ENCODE data around the gene PLA2G4D.

Gene PLA2G4D

DNA sequence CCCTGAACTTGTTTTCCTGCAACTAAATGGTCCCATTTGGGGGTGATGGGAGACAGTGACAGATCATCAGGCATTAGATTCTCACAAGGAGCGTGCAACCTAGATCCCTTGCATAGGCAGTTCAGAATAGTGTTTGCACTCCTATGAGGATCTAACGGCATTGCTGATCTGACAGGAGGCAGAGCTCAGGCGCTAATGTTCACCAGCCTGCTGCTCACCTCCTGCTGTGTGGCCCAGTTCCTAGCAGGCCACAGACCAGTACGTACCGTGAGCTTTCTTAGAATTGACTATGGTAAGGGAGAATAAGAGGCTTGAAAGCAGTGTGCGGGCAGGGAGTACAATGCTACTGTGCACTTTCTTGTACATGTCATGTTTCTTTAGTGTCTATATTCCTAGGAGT is 56.0 kb downstream of the PLA2G4D start:
- Histone ChIP-seq H3K4me1 (ENCODE audit: control insufficient read depth, insufficient read depth, low read length) (peaks cover 12% of the 10 kb centered on the region), H3K27me3 (ENCODE audit: control insufficient read depth, insufficient read depth, low read length) (no peaks in the 10 kb centered on the region), H3K9me3 (ENCODE audit: control insufficient read depth, insufficient read depth, low read length) (no peaks in the 10 kb centered on the region), H3K4me3 (ENCODE audit: low read depth, low read length) (no peak overlapping the region), H3K9ac (ENCODE audit: low read depth, low read length) (no peak overlapping the region), H3K36me3 (ENCODE audit: control insufficient read depth, insufficient read depth, low read length) (no peaks in the 10 kb centered on the region)

DNA sequence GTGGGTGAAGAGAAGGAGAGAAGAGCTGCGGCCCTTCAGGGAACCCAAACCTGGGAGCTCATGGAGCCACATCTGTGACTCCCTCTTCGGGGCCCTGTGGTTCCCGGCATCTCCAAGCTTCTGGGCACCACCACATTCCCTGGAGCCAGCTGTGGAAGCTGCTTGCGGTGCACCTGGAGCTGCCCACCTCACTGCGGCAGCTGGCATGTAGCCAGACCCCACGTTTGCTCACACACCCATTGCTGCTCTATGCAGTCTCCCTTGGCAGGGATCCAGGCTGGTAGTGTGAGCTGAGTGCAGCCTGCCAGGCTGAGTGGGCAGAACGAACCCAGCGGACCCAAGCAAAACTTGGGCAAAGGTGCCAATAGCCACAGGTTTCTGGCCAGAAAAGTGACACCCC is 56.7 kb downstream of the PLA2G4D start:
- Histone ChIP-seq H3K9ac (ENCODE audit: low read depth, low read length) (no peak overlapping the region), H3K4me1 (ENCODE audit: control insufficient read depth, insufficient read depth, low read length) (peaks cover 12% of the 10 kb centered on the region), H3K27me3 (ENCODE audit: control insufficient read depth, insufficient read depth, low read length) (no peaks in the 10 kb centered on the region), H3K36me3 (ENCODE audit: control insufficient read depth, insufficient read depth, low read length) (no peaks in the 10 kb centered on the region), H3K4me3 (ENCODE audit: low read depth, low read length) (no peak overlapping the region), H3K9me3 (ENCODE audit: control insufficient read depth, insufficient read depth, low read length) (no peaks in the 10 kb centered on the region)

DNA sequence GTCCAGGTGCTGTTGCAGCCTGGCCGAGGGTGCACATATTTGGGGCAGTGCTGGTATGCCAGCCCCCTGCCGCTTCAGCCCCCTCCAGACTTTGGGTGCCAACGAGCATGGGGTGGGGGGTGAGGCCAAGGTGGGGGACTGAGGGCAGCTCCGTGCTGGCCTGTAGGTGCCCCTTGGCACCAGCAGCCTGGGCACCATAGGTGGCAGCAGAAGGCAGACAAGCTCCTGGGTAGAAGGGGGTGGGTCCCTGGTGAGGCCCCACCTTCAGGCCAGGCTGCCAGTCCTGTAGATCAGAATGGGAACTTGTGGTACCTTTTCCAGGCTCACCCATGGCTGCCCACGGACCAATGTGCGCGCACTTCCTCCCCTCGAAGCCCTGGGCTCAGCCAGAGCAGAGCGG is 57.4 kb downstream of the PLA2G4D start:
- Histone ChIP-seq H3K36me3 (ENCODE audit: control insufficient read depth, insufficient read depth, low read length) (no peaks in the 10 kb centered on the region), H3K4me3 (ENCODE audit: low read depth, low read length) (no peak overlapping the region), H3K27me3 (ENCODE audit: control insufficient read depth, insufficient read depth, low read length) (no peaks in the 10 kb centered on the region), H3K9me3 (ENCODE audit: control insufficient read depth, insufficient read depth, low read length) (no peaks in the 10 kb centered on the region), H3K4me1 (ENCODE audit: control insufficient read depth, insufficient read depth, low read length) (peaks cover 12% of the 10 kb centered on the region), H3K9ac (ENCODE audit: low read depth, low read length) (no peak overlapping the region)

DNA sequence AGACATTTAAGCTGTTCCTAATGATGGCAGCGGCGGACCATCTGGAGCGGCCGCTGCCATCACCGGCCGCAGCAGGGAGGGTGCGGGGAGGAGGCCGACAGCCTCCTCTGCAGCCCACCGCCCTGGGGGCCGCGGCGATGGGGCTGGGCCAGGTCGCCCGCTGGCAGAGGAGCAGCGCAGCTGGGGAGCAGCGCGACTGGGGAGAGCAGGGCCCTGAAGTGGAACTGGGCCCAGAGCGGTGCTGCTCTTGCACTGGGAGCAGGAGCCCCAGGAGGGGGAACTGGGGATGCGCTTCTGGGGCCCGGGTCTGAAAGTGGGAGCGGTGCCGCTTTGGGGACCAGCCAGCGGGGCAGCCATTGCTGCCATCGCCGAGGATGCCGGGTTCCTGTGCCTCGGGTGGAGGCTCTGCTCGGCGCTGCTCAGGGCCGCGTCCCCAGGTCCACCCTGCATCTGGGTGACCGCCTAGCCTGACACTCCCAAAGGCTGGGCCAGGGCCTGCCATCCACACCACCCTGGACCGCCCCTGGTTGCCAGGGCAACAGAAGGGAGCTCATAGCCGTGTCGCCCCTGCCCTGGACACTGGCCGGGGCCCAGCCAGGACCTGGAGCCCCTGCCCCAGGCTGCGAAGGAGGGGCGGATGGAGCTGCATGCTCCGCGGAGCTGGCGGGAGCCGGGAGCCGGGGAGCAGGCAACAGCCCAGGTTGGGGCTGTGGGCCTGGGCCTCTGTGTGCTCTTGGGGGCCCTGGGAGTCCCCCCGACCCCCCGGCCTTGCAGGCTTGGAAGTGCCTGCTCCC is 58.1 kb downstream of the PLA2G4D start:
- Histone ChIP-seq H3K4me3 (ENCODE audit: low read depth, low read length) (no peak overlapping the region), H3K27me3 (ENCODE audit: control insufficient read depth, insufficient read depth, low read length) (no peaks in the 10 kb centered on the region), H3K4me1 (ENCODE audit: control insufficient read depth, insufficient read depth, low read length) (peaks cover 9% of the 10 kb centered on the region), H3K36me3 (ENCODE audit: control insufficient read depth, insufficient read depth, low read length) (no peaks in the 10 kb centered on the region), H3K9ac (ENCODE audit: low read depth, low read length) (no peak overlapping the region), H3K9me3 (ENCODE audit: control insufficient read depth, insufficient read depth, low read length) (no peaks in the 10 kb centered on the region)

DNA sequence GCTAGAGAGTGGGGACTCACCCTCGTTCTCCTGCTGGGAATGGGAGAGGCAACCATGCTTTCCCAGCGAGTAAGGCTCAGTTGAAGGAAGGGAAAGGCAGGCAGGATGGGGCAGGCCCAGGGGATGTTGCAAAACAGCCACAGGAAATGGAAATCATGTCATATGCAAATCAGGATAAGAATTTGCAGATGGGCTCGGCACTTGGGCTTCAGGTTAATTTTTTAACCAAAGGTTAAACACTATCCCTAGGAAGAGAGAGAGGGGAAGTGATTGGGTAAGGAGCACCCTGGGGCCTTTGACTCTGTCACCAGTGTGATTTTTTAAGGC is 59.0 kb downstream of the PLA2G4D start:
- H3K4me1 ChIP-seq (ENCODE audit: control insufficient read depth, insufficient read depth, low read length): peaks cover 9% of the 10 kb centered on the region
- no peaks in the 10 kb centered on the region for H3K9me3 ChIP-seq (ENCODE audit: control insufficient read depth, insufficient read depth, low read length)
- H3K9ac ChIP-seq (ENCODE audit: low read depth, low read length): no peak overlapping the region
- no peaks in the 10 kb centered on the region for H3K36me3 ChIP-seq (ENCODE audit: control insufficient read depth, insufficient read depth, low read length)
- no peaks in the 10 kb centered on the region for H3K27me3 ChIP-seq (ENCODE audit: control insufficient read depth, insufficient read depth, low read length)
- H3K4me3 ChIP-seq (ENCODE audit: low read depth, low read length): no peak overlapping the region

DNA sequence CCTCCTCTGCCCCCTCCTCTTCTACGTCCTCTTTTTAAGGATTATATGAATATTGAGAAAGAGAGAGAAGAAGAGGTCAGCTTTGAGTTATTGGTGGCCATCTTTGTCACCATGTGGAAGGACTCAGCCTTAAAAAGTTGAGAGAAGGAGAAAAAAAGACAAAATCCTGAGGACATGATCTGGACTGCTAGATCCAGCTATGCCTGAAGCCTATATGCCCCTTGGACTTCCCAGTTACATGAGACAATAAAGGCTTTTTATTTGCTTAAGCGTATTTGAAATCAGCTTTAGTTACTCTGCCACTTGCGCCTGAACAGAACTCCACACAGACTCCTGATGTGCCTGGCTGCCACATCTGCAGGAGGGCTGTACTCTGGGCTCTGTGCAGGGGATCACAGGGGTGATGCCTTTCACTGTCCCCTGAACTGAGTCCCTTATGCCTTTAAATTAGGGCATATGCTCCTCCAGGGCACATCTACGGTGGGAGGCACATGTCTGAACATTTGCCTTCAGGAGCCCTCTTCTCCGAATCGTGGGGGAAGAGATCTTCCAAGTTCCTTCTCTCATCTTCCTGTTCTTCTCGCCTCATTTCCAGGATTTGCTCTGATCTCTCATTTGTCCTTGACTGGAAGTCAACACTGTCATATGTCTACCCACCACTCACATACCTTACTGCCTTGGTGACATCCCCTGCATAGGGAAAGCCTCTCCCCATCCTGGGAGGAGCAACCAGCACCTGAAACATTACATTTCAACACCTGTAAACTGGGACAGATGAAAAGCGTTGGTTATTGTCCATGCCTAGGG is 59.5 kb downstream of the PLA2G4D start:
- H3K27me3 ChIP-seq (ENCODE audit: control insufficient read depth, insufficient read depth, low read length): no peaks in the 10 kb centered on the region
- H3K9ac ChIP-seq (ENCODE audit: low read depth, low read length): no peak overlapping the region
- peaks cover 9% of the 10 kb centered on the region for H3K4me1 ChIP-seq (ENCODE audit: control insufficient read depth, insufficient read depth, low read length)
- no peaks in the 10 kb centered on the region for H3K36me3 ChIP-seq (ENCODE audit: control insufficient read depth, insufficient read depth, low read length)
- no peaks in the 10 kb centered on the region for H3K9me3 ChIP-seq (ENCODE audit: control insufficient read depth, insufficient read depth, low read length)
- H3K4me3 ChIP-seq (ENCODE audit: low read depth, low read length): no peak overlapping the region

DNA sequence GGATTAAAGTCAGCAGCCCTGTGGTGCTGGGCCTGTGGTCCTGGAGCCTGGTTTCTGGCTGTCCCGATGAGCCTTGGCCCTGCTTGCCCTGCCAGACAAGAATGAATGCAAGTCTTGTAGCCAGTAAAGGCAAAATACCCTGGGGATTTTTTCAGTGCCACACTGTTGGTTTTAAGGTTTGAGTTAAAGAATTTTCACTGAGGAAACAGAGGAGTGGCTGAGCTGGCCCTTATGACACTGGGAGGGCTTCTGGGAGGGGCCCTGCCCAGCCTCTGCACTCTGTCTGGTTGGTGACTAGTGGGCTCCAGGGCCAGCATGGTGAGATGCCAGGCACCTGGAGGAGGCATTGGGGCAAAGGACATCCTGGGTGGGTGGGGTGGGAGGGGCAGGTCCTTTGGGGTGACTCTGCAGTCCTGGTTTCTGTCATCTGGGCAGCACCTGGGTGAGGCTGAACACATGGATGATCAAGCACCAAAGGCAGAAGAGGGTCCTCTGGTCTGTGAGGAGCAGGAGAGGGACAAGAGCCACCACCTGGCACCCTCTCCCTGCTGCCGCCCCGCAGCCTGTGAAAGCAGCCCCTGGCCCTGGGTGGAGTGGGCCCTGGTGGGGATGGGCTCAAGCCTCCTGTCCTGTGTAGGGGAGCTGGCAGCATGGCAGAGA is 61.0 kb downstream of the PLA2G4D start:
- H3K9me3 ChIP-seq (ENCODE audit: control insufficient read depth, insufficient read depth, low read length): no peaks in the 10 kb centered on the region
- no peaks in the 10 kb centered on the region for H3K27me3 ChIP-seq (ENCODE audit: control insufficient read depth, insufficient read depth, low read length)
- no peak overlapping the region for H3K9ac ChIP-seq (ENCODE audit: low read depth, low read length)
- no peaks in the 10 kb centered on the region for H3K36me3 ChIP-seq (ENCODE audit: control insufficient read depth, insufficient read depth, low read length)
- H3K4me1 ChIP-seq (ENCODE audit: control insufficient read depth, insufficient read depth, low read length): peaks cover 9% of the 10 kb centered on the region
- H3K4me3 ChIP-seq (ENCODE audit: low read depth, low read length): no peak overlapping the region

DNA sequence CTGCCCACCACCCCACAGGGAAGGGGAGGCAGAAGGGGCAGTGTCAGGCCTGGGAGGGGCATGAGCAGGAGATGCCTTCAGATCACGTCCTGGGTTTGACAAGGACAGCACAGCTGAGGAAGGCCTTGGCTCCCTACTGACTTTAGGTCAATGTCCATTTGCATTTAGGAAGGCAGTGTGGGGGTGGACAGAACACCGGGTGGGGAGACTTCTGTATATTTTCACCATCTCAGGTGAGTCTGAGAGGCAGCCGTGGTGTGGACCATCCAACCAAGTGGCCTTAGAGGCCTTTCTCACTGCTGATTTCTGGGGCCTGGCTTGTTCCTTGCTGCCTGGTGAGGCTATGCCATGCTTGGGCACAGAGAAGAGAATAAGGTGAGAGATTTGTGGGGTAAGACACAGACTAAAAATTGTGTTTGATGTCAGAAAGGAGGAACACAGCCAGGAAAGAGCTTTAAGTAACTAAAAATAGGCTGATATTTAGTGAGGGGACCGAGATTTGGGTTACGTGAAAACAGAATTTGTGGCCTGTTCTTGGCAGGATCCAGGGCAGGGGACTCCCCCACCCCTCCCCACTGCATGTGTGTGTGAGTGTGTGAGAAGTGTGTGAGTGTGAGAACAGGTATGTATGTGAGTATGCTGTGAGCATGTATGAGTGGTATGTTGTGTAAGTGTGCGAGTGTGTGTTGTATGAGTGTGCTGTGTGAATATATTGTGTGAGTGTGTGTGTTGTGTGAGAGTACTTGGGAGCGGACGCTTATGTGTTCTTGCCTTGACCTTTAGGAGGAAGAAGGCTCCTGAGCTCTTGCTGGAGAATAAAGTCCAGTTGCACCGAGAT is 61.8 kb downstream of the PLA2G4D start:
- Histone ChIP-seq H3K36me3 (ENCODE audit: control insufficient read depth, insufficient read depth, low read length) (no peaks in the 10 kb centered on the region), H3K4me3 (ENCODE audit: low read depth, low read length) (no peak overlapping the region), H3K9me3 (ENCODE audit: control insufficient read depth, insufficient read depth, low read length) (no peaks in the 10 kb centered on the region), H3K4me1 (ENCODE audit: control insufficient read depth, insufficient read depth, low read length) (peaks cover 9% of the 10 kb centered on the region), H3K27me3 (ENCODE audit: control insufficient read depth, insufficient read depth, low read length) (no peaks in the 10 kb centered on the region), H3K9ac (ENCODE audit: low read depth, low read length) (no peak overlapping the region)

DNA sequence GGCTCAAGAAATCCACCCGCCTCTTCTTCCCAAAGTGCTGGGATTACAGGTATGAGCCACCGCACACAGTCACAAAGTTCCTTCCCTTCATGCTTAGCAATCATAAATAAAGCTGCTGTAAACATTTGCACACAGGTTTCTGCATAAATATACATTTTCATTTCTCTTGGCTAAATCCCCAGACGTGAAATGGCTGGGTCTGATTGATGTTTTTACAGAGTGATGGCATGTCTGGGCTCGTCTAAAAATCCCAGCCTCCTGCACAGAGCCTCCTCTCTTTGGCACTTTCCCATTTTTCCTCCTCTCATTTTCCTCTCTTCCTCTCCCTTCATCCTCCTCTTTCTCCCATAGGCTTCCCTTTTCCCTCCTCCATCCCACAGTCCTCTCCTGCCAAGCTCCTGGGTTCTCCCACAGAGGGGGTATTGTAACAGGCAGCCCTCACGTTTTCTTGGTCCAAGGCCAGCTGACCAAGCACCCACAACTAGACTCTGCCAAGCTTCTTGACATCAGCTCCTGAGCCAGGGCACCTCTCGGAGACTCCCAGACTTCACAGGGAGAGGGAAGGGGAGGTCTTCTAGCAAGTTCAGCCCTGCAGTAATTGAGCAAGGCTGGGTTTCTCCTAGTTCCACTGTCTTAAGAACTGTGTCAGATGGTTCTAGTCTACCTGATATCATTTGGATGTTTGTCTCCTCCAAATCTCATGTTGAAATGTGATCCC is 63.0 kb downstream of the PLA2G4D start:
- H3K27me3 ChIP-seq (ENCODE audit: control insufficient read depth, insufficient read depth, low read length): no peaks in the 10 kb centered on the region

DNA sequence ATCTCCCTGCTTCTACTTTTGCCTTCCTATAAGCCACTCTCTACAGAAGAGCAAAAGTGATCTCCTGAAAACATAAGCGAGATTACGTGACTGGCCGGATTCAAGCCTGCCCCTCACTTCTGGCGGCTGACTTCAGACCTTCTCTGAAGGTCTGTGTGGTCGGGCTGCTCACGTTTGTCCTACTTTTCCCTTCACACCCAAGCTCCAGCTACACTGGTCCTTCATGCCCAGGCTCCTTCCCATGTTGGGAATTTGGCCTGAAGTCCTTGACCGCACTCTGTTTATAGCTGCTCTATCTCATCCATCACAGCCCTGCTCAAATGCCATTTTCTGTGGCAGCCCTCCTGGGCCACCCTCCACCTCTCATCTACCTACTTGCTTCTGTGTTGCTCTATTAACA is 66.8 kb downstream of the PLA2G4D start:
- Histone ChIP-seq H3K9ac (ENCODE audit: low read depth, low read length) (no peak overlapping the region), H3K4me1 (ENCODE audit: control insufficient read depth, insufficient read depth, low read length) (no peaks in the 10 kb centered on the region), H3K36me3 (ENCODE audit: control insufficient read depth, insufficient read depth, low read length) (peaks cover 4% of the 10 kb centered on the region), H3K4me3 (ENCODE audit: low read depth, low read length) (no peak overlapping the region), H3K27me3 (ENCODE audit: control insufficient read depth, insufficient read depth, low read length) (no peaks in the 10 kb centered on the region), H3K9me3 (ENCODE audit: control insufficient read depth, insufficient read depth, low read length) (peaks cover 14% of the 10 kb centered on the region)

More for the DNA sequence above, 63.0 kb downstream of the PLA2G4D start:
- no peak overlapping the region for H3K4me3 ChIP-seq (ENCODE audit: low read depth, low read length)
- no peaks in the 10 kb centered on the region for H3K9me3 ChIP-seq (ENCODE audit: control insufficient read depth, insufficient read depth, low read length)
- peaks cover 9% of the 10 kb centered on the region for H3K4me1 ChIP-seq (ENCODE audit: control insufficient read depth, insufficient read depth, low read length)
- H3K9ac ChIP-seq (ENCODE audit: low read depth, low read length): no peak overlapping the region
- no peaks in the 10 kb centered on the region for H3K36me3 ChIP-seq (ENCODE audit: control insufficient read depth, insufficient read depth, low read length)

DNA sequence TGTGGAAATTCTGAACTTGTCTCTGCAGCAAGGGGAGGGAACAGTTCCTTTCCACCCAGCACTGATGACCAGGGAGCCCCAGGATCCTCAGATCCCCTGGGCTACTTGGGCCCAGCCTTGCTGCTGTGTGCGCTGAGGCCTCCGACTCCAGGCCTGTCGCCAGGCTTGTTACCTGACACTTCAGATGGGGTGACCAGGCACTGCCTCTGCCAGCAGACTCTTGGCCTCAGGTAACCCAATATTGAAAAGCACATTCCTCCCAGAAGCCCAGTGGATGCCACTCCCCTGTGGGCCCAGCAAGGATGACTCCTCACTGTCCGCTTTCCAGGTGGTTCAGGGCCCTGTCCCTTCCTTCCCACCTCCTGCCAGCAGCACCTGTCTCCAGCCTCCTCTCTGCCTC is 70.1 kb downstream of the PLA2G4D start:
- no peak overlapping the region for H3K4me3 ChIP-seq (ENCODE audit: low read depth, low read length)

More for the DNA sequence above, 70.1 kb downstream of the PLA2G4D start:
- Histone ChIP-seq H3K36me3 (ENCODE audit: control insufficient read depth, insufficient read depth, low read length) (peaks cover 4% of the 10 kb centered on the region), H3K9ac (ENCODE audit: low read depth, low read length) (no peak overlapping the region), H3K4me1 (ENCODE audit: control insufficient read depth, insufficient read depth, low read length) (no peaks in the 10 kb centered on the region), H3K9me3 (ENCODE audit: control insufficient read depth, insufficient read depth, low read length) (peaks cover 20% of the 10 kb centered on the region), H3K27me3 (ENCODE audit: control insufficient read depth, insufficient read depth, low read length) (no peaks in the 10 kb centered on the region)
